ENCODE data around the gene ZSWIM6. TPM values are rescaled to one million over a fixed set of nuclear protein-coding genes. Genes with fewer than 3 reads are reported as not detected.
"Not testable (repeated sequence)": the region's sequence is repeated elsewhere in the genome, so short reads cannot be mapped to it uniquely, and the experiment has no call there.

Gene ZSWIM6
- total RNA-seq, 1 donor from 2014 or later, result 35.9 TPM

DNA sequence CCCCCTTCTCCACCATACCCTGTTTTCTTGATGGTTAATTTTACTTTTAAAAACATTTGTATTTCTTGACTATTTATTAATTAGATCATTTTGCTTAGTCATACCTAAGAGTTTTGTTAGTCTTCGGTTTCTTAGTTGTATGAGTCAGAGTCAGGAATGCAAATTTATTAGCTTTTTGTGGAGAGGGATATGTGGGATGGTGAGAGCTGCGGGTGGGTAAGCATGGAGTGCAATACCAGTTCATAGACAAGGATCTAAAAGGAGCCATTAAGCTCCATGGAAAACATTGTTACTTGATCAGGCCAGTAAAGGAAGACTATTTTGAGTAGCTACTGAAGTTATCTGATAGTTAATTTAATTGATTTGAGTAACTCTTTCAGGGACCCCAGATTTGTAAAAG, 77.5 kb downstream of the ZSWIM6 start:
- H3K4me3 Mint-ChIP-seq, result peak overlapping the region; percentile 66
- peak overlapping the region; percentile 96 for H3K27ac Mint-ChIP-seq
- H3K4me1 Mint-ChIP-seq, result peaks cover 71% of the 10 kb centered on the region
- no peaks in the 10 kb centered on the region for H3K27me3 Mint-ChIP-seq (ENCODE audit: low read depth)
- TF ChIP-seq, protein P1, sequence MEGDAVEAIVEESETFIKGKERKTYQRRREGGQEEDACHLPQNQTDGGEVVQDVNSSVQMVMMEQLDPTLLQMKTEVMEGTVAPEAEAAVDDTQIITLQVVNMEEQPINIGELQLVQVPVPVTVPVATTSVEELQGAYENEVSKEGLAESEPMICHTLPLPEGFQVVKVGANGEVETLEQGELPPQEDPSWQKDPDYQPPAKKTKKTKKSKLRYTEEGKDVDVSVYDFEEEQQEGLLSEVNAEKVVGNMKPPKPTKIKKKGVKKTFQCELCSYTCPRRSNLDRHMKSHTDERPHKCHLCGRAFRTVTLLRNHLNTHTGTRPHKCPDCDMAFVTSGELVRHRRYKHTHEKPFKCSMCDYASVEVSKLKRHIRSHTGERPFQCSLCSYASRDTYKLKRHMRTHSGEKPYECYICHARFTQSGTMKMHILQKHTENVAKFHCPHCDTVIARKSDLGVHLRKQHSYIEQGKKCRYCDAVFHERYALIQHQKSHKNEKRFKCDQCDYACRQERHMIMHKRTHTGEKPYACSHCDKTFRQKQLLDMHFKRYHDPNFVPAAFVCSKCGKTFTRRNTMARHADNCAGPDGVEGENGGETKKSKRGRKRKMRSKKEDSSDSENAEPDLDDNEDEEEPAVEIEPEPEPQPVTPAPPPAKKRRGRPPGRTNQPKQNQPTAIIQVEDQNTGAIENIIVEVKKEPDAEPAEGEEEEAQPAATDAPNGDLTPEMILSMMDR (IDR thresholded peaks at IDR 0.05; ENCODE audit: unreplicated experiment), result no peak
- peaks cover 5% of the 10 kb centered on the region for H3K9me3 Mint-ChIP-seq
- H3K36me3 Mint-ChIP-seq, result peaks cover 4% of the 10 kb centered on the region
- no peak for DNase-seq (ENCODE audit: low spot score in 2 of 2, unreplicated experiment in 2 of 2)

DNA sequence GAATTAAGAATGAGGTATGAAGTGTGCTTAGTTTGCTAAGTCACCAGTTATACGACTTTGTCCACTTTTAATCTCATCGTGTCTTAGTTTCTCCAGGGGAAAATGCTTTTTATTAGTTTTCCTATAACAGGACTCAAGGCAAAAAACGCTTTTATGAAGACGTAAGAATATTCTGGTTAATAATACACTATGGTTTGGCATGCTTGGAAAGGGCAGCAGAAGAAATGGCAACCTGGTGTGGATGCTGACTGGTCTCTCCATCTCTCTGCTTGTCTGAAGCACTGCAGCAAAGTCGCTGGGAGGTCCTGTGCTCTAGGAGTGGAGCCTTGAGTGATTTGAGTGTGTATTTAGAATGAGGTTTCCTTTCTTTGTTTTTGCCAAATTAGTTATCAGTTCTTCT, 78.8 kb downstream of the ZSWIM6 start:
- no peaks in the 10 kb centered on the region for H3K27me3 Mint-ChIP-seq (ENCODE audit: low read depth)
- no peak overlapping the region for H3K4me3 Mint-ChIP-seq
- no peak for DNase-seq (ENCODE audit: low spot score in 2 of 2, unreplicated experiment in 2 of 2)
- H3K4me1 Mint-ChIP-seq, result peaks cover 71% of the 10 kb centered on the region
- peaks cover 5% of the 10 kb centered on the region for H3K9me3 Mint-ChIP-seq
- TF ChIP-seq, protein P1 (IDR thresholded peaks at IDR 0.05; ENCODE audit: unreplicated experiment), result no peak
- H3K27ac Mint-ChIP-seq, result peak overlapping the region; percentile 96
- H3K36me3 Mint-ChIP-seq, result peaks cover 4% of the 10 kb centered on the region

DNA sequence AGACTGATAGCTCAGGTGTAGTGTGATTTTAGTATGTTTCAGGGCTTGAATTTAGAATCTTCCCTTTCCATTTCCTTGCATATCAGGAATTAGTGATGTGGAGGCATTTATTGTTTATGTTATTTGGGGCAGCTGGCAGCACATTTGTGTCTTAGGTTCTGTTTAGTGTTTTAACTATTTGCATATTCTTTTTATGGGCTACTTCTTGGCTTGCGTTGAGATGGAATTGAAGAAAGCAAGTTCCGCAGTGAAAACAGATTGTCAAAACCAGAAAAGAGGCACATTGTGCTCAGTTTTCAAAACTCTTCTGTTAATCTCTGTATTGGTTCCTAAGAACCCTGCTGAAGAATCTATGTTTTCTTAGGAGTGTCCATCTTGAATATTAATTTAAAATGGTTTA, 80.3 kb downstream of the ZSWIM6 start:
- Mint-ChIP-seq H3K27me3 (ENCODE audit: low read depth) (no peaks in the 10 kb centered on the region), H3K4me1 (peaks cover 80% of the 10 kb centered on the region)

DNA sequence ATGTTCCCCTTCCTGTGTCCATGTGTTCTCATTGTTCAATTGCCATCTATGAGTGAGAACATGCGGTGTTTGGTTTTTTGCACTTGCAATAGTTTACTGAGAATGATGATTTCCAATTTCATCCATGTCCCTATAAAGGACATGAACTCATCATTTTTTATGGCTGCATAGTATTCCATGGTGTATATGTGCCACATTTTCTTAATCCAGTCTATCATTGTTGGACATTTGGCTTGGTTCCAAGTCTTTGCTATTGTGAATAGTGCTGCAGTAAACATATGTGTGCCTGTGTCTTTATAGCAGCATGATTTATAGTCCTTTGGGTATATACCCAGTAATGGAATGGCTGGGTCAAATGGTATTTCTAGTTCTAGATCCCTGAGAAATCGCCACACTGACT, 81.1 kb downstream of the ZSWIM6 start:
- H3K27ac Mint-ChIP-seq; H3K27me3 Mint-ChIP-seq (ENCODE audit: low read depth); H3K36me3 Mint-ChIP-seq; H3K4me3 Mint-ChIP-seq; H3K9me3 Mint-ChIP-seq; DNase-seq (ENCODE audit: low spot score in 2 of 2, unreplicated experiment in 2 of 2): not testable (repeated sequence)
- peaks cover 78% of the 10 kb centered on the region for H3K4me1 Mint-ChIP-seq

More for the DNA sequence above, 80.3 kb downstream of the ZSWIM6 start:
- Mint-ChIP-seq H3K9me3 (peaks cover 5% of the 10 kb centered on the region), H3K4me3 (no peak overlapping the region), H3K27ac (peak overlapping the region; percentile 82), H3K36me3 (peaks cover 4% of the 10 kb centered on the region)
- no peak for DNase-seq (ENCODE audit: low spot score in 2 of 2, unreplicated experiment in 2 of 2)
- TF ChIP-seq, protein P1 (IDR thresholded peaks at IDR 0.05; ENCODE audit: unreplicated experiment), result no peak

DNA sequence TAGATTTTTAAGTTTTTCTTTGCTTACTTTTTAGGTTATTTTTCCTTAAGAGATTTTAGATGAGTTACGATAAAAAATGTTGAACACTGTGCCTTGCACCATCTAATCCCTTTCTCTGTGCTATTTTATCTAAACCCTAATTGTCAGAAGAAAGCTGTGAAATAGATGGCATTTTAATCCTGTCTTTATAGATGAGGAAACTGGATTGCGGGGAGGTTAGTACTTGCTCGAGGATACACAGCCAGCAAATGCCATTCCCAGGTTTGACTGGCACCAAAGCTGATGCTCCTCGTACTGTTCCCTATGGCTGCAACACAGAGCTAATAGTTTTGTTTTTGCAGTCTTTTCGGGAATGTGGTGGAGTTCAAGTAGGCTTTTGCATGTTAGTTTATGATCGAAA, 82.7 kb downstream of the ZSWIM6 start:
- peaks cover 5% of the 10 kb centered on the region for H3K9me3 Mint-ChIP-seq
- no peak overlapping the region for H3K4me3 Mint-ChIP-seq
- TF ChIP-seq, protein P1 (IDR thresholded peaks at IDR 0.05; ENCODE audit: unreplicated experiment), result no peak
- no peaks in the 10 kb centered on the region for H3K27me3 Mint-ChIP-seq (ENCODE audit: low read depth)
- peak overlapping the region; percentile 93 for H3K27ac Mint-ChIP-seq
- no peak for DNase-seq (ENCODE audit: low spot score in 2 of 2, unreplicated experiment in 2 of 2)
- H3K36me3 Mint-ChIP-seq, result peaks cover 4% of the 10 kb centered on the region
- H3K4me1 Mint-ChIP-seq, result peaks cover 65% of the 10 kb centered on the region

DNA sequence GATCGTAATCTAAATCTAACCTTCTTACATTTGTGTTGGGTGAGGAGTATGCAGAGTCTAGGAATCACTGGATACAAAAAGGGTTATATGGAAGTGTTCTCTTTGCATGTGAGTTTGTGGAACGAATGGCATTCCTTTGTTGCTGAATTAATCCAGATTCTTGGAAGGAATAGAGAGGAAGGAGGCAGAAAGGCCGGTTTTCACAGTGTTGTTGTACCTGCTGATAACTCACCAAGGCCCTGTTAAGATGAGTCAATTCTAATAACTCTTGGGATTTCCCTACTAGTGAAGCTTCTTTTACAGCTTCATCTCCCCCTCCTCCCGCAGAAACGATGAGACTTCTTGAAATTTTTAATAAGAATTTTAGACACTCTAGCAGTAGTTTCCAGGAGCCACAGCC, 84.0 kb downstream of the ZSWIM6 start:
- no peak overlapping the region for H3K4me3 Mint-ChIP-seq
- H3K4me1 Mint-ChIP-seq, result peaks cover 58% of the 10 kb centered on the region
- peaks cover 4% of the 10 kb centered on the region for H3K36me3 Mint-ChIP-seq
- no peaks in the 10 kb centered on the region for H3K27me3 Mint-ChIP-seq (ENCODE audit: low read depth)
- peaks cover 5% of the 10 kb centered on the region for H3K9me3 Mint-ChIP-seq
- DNase-seq (ENCODE audit: low spot score in 2 of 2, unreplicated experiment in 2 of 2), result no peak
- TF ChIP-seq, protein P1 (IDR thresholded peaks at IDR 0.05; ENCODE audit: unreplicated experiment), result no peak
- H3K27ac Mint-ChIP-seq, result peak overlapping the region; percentile 93
